Uterus (tissue), 4 donors: ENCODE results near the gene BMPR1B. TPM values are rescaled to one million over a fixed set of nuclear protein-coding genes. Genes with fewer than 3 reads are reported as not detected.

Experiments used
- DNase-seq, 2 donors: peaks; one replicate each; pipeline ENCODE4 v3.0.0-alpha.2; 2019 to 2020
- H3K27ac ChIP-seq, 2 donors: fragments of 200-600 bp; sonication (generic); 1 replicate in 1 of 2; 2 replicates in 1 of 2; pipeline ENCODE4 v1.5.1; 2016 to 2018
- H3K27me3 ChIP-seq, 2 donors: fragments of 200-600 bp; sonication (generic); one replicate each; pipeline ENCODE4 v1.5.1; 2018 to 2019; ENCODE audit warnings: control low read depth in 1 of 2
- H3K36me3 ChIP-seq, 2 donors: fragments of 200-600 bp; sonication (generic); one replicate each; pipeline ENCODE4 v1.5.1; 2019; ENCODE audit warnings: control low read depth in 1 of 2
- H3K4me1 ChIP-seq, 2 donors: fragments of 200-600 bp; sonication (generic); one replicate each; pipeline ENCODE4 v1.5.1; 2018 to 2019; ENCODE audit warnings: control low read depth in 1 of 2
- H3K4me3 ChIP-seq, 2 donors: fragments of 200-600 bp; sonication (generic); 1 replicate in 1 of 2; 2 replicates in 1 of 2; pipeline ENCODE4 v1.5.1; 2018 to 2019; ENCODE audit warnings: mild to moderate bottlenecking in 1 of 2
- H3K9me3 ChIP-seq, 2 donors: fragments of 200-600 bp; sonication (generic); one replicate each; pipeline ENCODE4 v1.5.1; 2019; ENCODE audit warnings: control low read depth in 1 of 2
- POLR2A ChIP-seq, 2 donors: fragments of 450-650 bp; IDR thresholded peaks; one replicate each; pipeline ENCODE4 v1.6.1; 2016; ENCODE audit warnings: antibody characterized with exemption in 2 of 2, mild to moderate bottlenecking in 1 of 2, moderate library complexity in 1 of 2
- intact Hi-C: fragments of 100-400 bp; cut with DNase I; formaldehyde crosslinking; loops from one replicate; pipeline ENCODE4 v1.15.1; 2023; ENCODE audit warnings: low total_unique reads
- total RNA-seq, 4 donors: library from RNA; depleted of rRNA in 3 of 4; stranded (reverse); fragments of >200 nt in 3 of 4; gene quantifications; one replicate each; pipeline versions ENCODE4 v1.1.0 to v1.2.4, GENCODE V29; 2014 to 2023
- TF ChIP-seq, protein P1 (sequence below), 4 experiments: fragments of 200-600 bp in 2 of 4; fragments of 450-650 bp in 2 of 4; sonication (generic) in 2 of 4; IDR thresholded peaks; one replicate each; pipeline ENCODE4 v1.5.1; 2016 to 2019; ENCODE audit warnings: antibody characterized with exemption in 4 of 4, mild to moderate bottlenecking in 2 of 4, moderate library complexity in 1 of 4
- donor health status: DM: yes; HTN: yes; CAD: no.

Gene BMPR1B
- total RNA-seq, 4 donors from 2014 or later, result under 0.01 to 13.6 (median 3.3) TPM

DNA sequence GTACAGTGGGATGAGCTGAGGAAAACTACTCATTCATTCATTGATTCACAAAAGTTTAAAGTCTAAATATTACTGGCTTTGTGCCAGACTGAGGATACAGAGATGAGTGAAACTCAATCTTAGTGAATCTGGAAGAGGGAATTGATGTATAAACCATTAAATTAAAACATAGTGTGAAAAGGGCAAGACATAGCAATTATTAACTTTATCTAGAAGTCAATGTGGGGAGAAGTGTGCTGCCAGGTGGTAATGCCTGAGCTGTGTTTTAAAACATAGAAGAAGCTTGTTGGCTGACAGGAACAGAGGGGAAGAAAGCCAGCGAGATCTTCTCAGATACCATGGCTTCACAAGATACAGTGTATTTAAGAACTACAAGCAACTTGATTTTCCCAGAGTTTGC is 153.4 kb downstream of the BMPR1B start:
- DNase-seq, result no peak
- no peak overlapping the region for H3K4me3 ChIP-seq
- H3K36me3 ChIP-seq, result no peaks in the 10 kb centered on the region
- TF ChIP-seq POLR2A (IDR thresholded peaks at IDR 0.05), result no peak
- TF ChIP-seq, protein P1, sequence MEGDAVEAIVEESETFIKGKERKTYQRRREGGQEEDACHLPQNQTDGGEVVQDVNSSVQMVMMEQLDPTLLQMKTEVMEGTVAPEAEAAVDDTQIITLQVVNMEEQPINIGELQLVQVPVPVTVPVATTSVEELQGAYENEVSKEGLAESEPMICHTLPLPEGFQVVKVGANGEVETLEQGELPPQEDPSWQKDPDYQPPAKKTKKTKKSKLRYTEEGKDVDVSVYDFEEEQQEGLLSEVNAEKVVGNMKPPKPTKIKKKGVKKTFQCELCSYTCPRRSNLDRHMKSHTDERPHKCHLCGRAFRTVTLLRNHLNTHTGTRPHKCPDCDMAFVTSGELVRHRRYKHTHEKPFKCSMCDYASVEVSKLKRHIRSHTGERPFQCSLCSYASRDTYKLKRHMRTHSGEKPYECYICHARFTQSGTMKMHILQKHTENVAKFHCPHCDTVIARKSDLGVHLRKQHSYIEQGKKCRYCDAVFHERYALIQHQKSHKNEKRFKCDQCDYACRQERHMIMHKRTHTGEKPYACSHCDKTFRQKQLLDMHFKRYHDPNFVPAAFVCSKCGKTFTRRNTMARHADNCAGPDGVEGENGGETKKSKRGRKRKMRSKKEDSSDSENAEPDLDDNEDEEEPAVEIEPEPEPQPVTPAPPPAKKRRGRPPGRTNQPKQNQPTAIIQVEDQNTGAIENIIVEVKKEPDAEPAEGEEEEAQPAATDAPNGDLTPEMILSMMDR (IDR thresholded peaks at IDR 0.05), result no peak
- no peak overlapping the region for H3K27ac ChIP-seq
- no peaks in the 10 kb centered on the region for H3K4me1 ChIP-seq
- no peaks in the 10 kb centered on the region for H3K9me3 ChIP-seq
- no peaks in the 10 kb centered on the region for H3K27me3 ChIP-seq
- intact Hi-C loops, result no loop called here

DNA sequence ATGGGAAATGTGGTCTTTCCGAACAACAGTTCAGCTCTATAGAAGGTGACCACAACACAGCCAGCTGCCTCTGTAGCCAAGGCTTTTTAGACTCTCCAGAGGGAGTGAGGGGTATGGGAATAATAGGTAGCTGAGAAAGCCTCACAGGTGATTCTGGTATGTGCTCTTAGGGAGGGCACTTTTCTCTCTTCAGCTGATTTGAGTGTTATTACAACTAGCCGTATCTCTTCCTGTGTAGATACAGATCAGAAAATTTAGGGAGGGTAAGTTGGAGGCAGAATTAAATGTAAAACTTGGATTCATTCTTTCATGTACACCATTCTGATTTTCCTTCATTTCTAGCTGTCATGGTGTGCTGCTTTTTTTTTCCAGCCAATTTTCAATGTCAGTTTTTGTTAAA is 154.9 kb downstream of the BMPR1B start:
- intact Hi-C loops, result no loop called here
- Histone ChIP-seq H3K27me3 (no peaks in the 10 kb centered on the region), H3K9me3 (peaks cover 0 to 10% of the 10 kb centered on the region in 2 donors), H3K27ac (no peak overlapping the region), H3K4me1 (no peaks in the 10 kb centered on the region), H3K4me3 (no peak overlapping the region), H3K36me3 (no peaks in the 10 kb centered on the region)
- TF ChIP-seq, protein P1 (IDR thresholded peaks at IDR 0.05), result no peak
- no peak for TF ChIP-seq POLR2A (IDR thresholded peaks at IDR 0.05)
- DNase-seq, result no peak

DNA sequence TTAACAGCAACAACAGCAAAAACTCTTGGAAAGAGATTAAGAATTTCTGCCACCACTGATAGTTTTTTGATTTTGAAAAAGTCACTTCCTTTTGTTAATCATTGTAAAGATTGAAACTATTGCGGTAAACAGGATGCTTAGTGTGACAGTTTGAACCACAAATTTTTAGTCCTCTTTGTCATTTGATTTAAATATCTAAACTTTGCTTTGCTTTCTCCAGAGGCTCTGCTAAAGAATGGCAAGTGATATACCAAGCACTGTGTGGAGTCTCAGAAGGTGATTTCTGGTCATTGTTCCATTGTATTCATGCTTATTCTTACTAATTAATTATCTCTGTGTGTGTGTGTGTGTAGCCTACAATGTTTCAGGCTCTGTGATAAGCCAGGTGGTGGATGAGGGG is 155.6 kb downstream of the BMPR1B start:
- intact Hi-C loops, result no loop called here
- Histone ChIP-seq H3K4me3 (no peak overlapping the region), H3K4me1 (no peaks in the 10 kb centered on the region), H3K27ac (no peak overlapping the region), H3K9me3 (peaks cover 0 to 10% of the 10 kb centered on the region in 2 donors), H3K27me3 (no peaks in the 10 kb centered on the region), H3K36me3 (no peaks in the 10 kb centered on the region)
- no peak for TF ChIP-seq POLR2A (IDR thresholded peaks at IDR 0.05)
- TF ChIP-seq, protein P1 (IDR thresholded peaks at IDR 0.05), result no peak
- no peak for DNase-seq

DNA sequence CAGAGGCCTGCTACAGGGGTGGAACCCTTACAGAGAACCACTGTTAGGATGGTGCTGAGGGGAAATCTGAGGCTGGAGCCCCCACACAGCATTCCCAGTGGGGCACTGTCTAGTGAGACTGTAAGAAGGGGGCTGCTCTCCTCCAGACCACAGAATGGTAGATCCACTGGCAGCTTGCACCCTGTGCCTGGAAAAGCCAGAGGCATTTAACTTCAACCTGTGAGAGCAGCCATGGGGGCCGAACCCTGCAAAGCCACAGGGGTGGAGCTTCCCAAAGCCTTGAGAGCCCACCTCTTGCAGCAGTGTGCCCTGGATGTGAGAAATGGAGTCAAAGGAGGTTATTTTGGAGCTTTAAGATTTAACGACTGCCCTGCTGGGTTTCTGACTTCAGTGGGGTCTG is 159.4 kb downstream of the BMPR1B start:
- H3K27me3 ChIP-seq, result no peaks in the 10 kb centered on the region
- peaks cover 0 to 10% of the 10 kb centered on the region in 2 donors for H3K9me3 ChIP-seq
- no peaks in the 10 kb centered on the region for H3K36me3 ChIP-seq
- H3K27ac ChIP-seq, result no peak overlapping the region
- intact Hi-C loops, result no loop called here
- no peak overlapping the region for H3K4me3 ChIP-seq
- TF ChIP-seq, protein P1 (IDR thresholded peaks at IDR 0.05), result no peak
- H3K4me1 ChIP-seq, result no peaks in the 10 kb centered on the region
- DNase-seq, result no peak

DNA sequence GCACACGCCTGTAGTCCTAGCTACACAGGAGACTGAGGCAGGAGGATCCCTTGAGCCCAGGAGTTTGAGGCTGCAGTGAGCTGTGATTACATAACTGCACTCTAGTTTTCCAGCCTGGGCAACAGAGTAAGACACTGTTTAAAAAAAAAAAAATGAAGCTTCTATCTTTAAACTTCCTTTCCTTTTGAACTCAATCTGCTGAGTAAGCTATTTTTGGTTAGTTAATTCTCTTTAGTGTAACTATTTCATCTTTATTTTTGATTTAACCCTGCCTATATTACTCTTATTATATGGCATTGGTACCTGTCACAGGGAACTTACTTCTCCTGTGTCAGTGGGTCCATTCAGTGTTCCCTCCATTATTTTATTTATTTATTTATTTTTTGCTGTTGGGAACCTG is 160.8 kb downstream of the BMPR1B start:
- Histone ChIP-seq H3K27ac (no peak overlapping the region), H3K4me1 (no peaks in the 10 kb centered on the region), H3K27me3 (no peaks in the 10 kb centered on the region), H3K9me3 (peaks cover 0 to 10% of the 10 kb centered on the region in 2 donors), H3K36me3 (no peaks in the 10 kb centered on the region), H3K4me3 (no peak overlapping the region)
- no peak for DNase-seq
- TF ChIP-seq, protein P1 (IDR thresholded peaks at IDR 0.05), result no peak
- no peak for TF ChIP-seq POLR2A (IDR thresholded peaks at IDR 0.05)
- intact Hi-C loops, result no loop called here
